Measurements from ENCODE around the gene PDE6G.

The PDE6G gene

DNA sequence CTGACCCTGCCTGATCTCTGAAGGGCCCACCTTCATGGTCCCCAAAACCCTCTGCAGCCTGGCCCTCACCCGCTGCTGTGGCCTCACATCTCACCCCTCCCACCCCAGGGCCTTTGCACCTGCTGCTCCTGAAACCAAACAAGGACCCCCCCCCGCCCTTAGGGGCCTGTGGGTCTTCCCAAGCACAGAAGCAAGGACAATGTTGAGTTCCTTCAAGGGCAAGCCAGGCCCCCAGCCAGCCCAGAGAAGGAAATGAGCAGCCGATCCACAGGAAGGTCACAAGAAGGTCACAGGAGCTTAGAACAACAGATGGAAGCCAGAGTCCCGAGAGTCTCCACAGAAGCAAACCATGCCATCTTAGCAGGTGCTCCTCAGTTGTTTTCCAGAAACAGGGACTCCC is 493 bp upstream of the PDE6G start:
- H3K27ac ChIP-seq, result no peak overlapping the region
- TF ChIP-seq, protein P1, sequence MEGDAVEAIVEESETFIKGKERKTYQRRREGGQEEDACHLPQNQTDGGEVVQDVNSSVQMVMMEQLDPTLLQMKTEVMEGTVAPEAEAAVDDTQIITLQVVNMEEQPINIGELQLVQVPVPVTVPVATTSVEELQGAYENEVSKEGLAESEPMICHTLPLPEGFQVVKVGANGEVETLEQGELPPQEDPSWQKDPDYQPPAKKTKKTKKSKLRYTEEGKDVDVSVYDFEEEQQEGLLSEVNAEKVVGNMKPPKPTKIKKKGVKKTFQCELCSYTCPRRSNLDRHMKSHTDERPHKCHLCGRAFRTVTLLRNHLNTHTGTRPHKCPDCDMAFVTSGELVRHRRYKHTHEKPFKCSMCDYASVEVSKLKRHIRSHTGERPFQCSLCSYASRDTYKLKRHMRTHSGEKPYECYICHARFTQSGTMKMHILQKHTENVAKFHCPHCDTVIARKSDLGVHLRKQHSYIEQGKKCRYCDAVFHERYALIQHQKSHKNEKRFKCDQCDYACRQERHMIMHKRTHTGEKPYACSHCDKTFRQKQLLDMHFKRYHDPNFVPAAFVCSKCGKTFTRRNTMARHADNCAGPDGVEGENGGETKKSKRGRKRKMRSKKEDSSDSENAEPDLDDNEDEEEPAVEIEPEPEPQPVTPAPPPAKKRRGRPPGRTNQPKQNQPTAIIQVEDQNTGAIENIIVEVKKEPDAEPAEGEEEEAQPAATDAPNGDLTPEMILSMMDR (conservative IDR thresholded peaks at IDR 0.05; ENCODE audit: low read depth), result no peak
- POLR2A ChIA-PET (ENCODE audit: low non-redundant PET), result interaction anchor here (1.0 kb wide), 1 partner anchor 9 kb away, joined by 3 read pairs; the partner anchor contains the start of genes CCDC137 and OXLD1
- CTCF ChIA-PET, result no interaction called here
- no peak for DNase-seq (ENCODE audit: low spot score)

DNA sequence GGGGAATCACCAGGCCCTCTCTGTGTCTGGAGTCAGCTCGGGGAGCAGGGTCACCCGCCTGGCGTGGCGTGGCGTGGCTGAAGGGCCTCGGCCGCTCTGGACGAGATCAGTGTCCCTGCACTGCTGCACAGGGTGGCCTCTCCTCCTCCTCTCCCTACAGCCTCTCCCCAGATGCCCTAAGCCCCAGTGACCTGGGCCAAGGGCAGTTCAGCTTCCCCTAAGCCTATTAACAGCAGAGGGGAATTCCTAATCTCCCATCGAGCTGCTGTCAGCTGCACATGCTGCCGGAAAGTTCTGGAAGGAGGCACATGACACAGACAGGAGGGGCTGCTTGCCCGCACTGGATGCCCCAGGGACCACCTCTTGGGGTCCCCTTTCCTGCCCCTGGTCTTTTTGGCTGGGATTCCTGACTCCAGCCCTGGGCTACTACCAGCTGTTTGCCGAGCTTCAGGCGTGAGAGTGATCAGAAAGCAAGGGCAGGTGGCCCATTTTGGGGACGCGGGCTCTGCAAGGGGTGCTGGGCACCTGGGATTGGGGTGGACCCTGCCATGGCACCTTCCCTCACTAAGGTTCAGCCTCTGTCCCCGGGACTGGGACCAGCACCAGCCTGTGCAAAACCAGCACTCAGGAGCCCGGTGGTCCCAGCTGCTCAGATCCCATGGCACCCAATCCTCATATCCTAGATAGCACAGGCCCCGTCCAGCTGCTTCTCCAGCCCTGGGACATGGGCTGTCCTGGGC is 794 bp downstream of the PDE6G start:
- no peak for DNase-seq (ENCODE audit: low spot score)
- ChIA-PET CTCF (interaction anchor here (0.6 kb wide), 2 partner anchors 52 to 1211 kb away, joined by 3 read pairs; no protein-coding TSS in a partner anchor), POLR2A (ENCODE audit: low non-redundant PET) (interaction anchor here (1.0 kb wide), 1 partner anchor 10 kb away, joined by 3 read pairs; the partner anchor contains the start of genes CCDC137 and OXLD1)
- no peak overlapping the region for H3K27ac ChIP-seq
- TF ChIP-seq, protein P1 (conservative IDR thresholded peaks at IDR 0.05; ENCODE audit: low read depth), result no peak

DNA sequence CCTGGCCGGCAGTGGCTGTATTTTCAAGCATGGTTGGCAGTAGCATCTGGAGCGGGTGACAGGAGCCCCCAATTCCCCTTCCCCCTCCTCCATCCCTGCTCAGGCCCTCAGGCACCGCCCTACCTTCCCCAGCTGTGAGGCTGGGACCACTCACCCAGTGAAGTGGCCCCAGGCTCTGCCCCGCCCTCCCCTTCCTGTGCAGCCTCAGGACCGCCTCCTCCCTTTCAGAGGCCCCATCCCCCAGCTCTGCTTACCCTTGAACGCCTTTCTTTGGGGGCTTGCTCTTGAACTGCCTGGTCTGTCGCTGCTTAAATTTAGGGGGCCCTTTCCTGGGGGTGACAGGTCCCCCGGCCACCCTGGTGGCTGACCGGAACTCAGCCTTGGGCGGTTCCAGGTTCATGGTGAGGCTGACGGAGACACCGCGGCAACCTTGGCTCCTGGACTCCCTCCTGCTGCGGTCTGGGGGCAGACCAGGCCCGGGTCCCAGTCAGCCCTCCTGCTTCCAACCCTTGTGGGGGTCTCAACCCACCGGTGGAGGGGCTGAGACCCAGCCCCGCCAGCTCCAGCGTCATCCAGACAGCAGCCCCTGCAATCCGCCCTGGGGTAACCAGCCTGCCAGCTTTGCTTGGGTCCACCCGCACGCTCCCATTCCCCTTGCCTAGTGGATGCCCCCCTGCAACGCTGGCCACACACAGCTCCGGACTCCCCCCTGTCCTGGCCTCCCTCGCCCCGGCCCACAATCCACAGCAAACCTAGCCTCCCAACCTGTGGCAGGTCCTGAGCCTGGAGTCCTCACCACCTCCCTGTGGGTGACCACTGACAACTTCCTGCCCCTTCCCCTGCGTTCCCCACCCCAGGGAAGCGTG is 3.2 kb downstream of the PDE6G start:
- ChIA-PET POLR2A (ENCODE audit: low non-redundant PET) (interaction anchor here (0.7 kb wide), 1 partner anchor 10 kb away, joined by 5 read pairs; no protein-coding TSS in a partner anchor), CTCF (no interaction called here)
- DNase-seq (ENCODE audit: low spot score), result no peak
- H3K27ac ChIP-seq, result no peak overlapping the region
- TF ChIP-seq, protein P1 (conservative IDR thresholded peaks at IDR 0.05; ENCODE audit: low read depth), result no peak

DNA sequence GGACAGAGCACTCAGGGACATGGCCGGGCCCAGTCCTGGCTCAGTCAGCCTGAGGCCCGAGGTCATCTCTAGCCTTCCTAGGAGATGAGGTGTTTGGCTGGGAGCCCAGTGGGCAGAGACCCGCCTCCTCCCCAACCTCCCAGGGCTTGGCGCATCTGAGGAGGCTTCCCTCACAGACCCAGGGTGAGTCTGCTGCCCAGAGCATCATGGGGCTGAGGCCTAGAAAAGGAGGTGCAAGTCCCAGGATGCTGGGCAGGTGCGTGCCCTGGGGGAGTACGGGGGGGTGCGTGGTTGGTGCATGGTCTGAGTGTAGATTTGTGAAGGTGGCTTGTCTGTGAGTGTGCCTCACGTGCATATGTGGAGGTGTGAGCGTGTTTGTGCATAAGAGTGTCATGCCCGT is 4.7 kb downstream of the PDE6G start:
- DNase-seq (ENCODE audit: low spot score), result peak; percentile 83
- H3K27ac ChIP-seq, result peak overlapping the region; percentile 29; the same call in 1 of the 2 replicates
- TF ChIP-seq, protein P1 (conservative IDR thresholded peaks at IDR 0.05; ENCODE audit: low read depth), result no peak
- CTCF ChIA-PET, result no interaction called here
- POLR2A ChIA-PET (ENCODE audit: low non-redundant PET), result no interaction called here

DNA sequence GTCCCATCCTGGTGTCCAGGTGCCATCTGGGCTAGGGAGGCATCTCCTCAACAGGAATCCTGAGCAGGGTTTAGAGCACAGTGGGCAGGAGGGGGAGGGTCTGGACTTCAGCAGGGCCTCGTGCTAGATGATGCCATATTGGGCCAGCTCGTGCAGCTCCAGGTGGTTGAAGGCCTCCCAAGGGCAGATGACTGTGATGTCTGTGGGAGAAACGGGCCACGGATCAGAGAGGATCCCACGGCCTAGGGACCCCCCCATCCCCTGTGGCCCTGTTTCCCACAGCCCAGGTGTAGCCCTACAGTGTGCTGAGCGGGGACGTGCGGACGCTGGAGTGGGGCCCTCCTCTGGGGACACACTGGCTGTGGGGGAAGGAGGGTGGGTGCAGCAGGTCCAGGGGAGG is 5.4 kb downstream of the PDE6G start:
- no peak overlapping the region; the same call in 1 of the 2 replicates for H3K27ac ChIP-seq
- CTCF ChIA-PET, result no interaction called here

DNA sequence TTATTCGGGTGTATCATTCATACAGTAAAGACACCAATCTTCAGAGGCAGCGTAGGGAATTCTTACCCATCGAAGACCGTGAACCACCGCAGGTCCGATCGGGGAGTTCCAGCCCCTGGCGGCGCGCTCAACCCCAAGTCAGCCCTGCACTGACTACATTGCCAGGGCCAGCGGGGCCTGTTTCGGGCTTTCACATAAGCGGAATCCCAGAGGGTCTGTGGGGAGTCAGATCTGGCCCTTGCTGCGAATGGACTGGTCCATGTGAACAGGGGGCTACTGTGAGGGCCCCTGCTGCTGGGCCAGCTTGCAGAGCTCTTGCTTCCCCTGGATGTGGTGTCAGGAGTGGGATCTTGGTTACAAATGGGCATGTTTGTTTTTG is 7.6 kb downstream of the PDE6G start:
- ChIA-PET POLR2A (ENCODE audit: low non-redundant PET) (no interaction called here), CTCF (no interaction called here)
- no peak for DNase-seq (ENCODE audit: low spot score)
- TF ChIP-seq, protein P1 (conservative IDR thresholded peaks at IDR 0.05; ENCODE audit: low read depth), result no peak
- H3K27ac ChIP-seq, result no peak overlapping the region

More for the DNA sequence above, 5.4 kb downstream of the PDE6G start:
- no peak for DNase-seq (ENCODE audit: low spot score)
- TF ChIP-seq, protein P1 (conservative IDR thresholded peaks at IDR 0.05; ENCODE audit: low read depth), result no peak
- POLR2A ChIA-PET (ENCODE audit: low non-redundant PET), result no interaction called here
